GM10248 (cell line): ENCODE results near the gene CFAP61.

Experiments used
- CTCF ChIA-PET: fragments of 300-600 bp; sonication (Branson Sonifier 250); formaldehyde crosslinking; extraction: SDS; loops from one replicate; lab custom pipeline; 2021; ENCODE audit warnings: antibody characterized with exemption; lab: Yijun Ruan, JAX
- POLR2A ChIA-PET: fragments of 350-650 bp; sonication (Branson Sonifier 250); formaldehyde crosslinking; extraction: SDS; loops from one replicate; lab custom pipeline; 2020; ENCODE audit warnings: antibody characterized with exemption; lab: Yijun Ruan, JAX
- DNase-seq: peaks from one replicate; pipeline ENCODE4 v3.0.0; 2012; ENCODE audit errors: extremely low spot score
- TF ChIP-seq, protein P1 (sequence below): IDR thresholded peaks from 2 replicates; pipeline ENCODE4 v1.5.1; 2012; ENCODE audit warnings: mild to moderate bottlenecking, low read depth; ENCODE audit errors: extremely low read depth, missing control alignments, control extremely low read depth

CFAP61 gene

GRCh38 chr20:20210327-20210726 lies 158.0 kb downstream of the CFAP61 start:
- TF ChIP-seq, protein P1, sequence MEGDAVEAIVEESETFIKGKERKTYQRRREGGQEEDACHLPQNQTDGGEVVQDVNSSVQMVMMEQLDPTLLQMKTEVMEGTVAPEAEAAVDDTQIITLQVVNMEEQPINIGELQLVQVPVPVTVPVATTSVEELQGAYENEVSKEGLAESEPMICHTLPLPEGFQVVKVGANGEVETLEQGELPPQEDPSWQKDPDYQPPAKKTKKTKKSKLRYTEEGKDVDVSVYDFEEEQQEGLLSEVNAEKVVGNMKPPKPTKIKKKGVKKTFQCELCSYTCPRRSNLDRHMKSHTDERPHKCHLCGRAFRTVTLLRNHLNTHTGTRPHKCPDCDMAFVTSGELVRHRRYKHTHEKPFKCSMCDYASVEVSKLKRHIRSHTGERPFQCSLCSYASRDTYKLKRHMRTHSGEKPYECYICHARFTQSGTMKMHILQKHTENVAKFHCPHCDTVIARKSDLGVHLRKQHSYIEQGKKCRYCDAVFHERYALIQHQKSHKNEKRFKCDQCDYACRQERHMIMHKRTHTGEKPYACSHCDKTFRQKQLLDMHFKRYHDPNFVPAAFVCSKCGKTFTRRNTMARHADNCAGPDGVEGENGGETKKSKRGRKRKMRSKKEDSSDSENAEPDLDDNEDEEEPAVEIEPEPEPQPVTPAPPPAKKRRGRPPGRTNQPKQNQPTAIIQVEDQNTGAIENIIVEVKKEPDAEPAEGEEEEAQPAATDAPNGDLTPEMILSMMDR, result no peak
- ChIA-PET CTCF (no interaction called here), POLR2A (no interaction called here)
- no peak for DNase-seq

- DNase-seq, result no peak
- POLR2A ChIA-PET, result no interaction called here
- CTCF ChIA-PET, result no interaction called here
- TF ChIP-seq, protein P1, result no peak
These were observed 158.6 kb downstream of the CFAP61 start for GRCh38 chr20:20210943-20211273.

GRCh38 chr20:20211274-20211987 lies 159.1 kb downstream of the CFAP61 start:
- no peak for DNase-seq

GRCh38 chr20:20211988-20212518 lies 159.7 kb downstream of the CFAP61 start:
- TF ChIP-seq, protein P1, result no peak
- no peak for DNase-seq
- POLR2A ChIA-PET, result no interaction called here
- CTCF ChIA-PET, result interaction anchor here (3.0 kb wide), 1 partner anchor 26 kb away, joined by 14 read pairs; no protein-coding TSS in a partner anchor

More at GRCh38 chr20:20211274-20211987, 159.1 kb downstream of the CFAP61 start:
- CTCF ChIA-PET, result interaction anchor here (3.0 kb wide), 1 partner anchor 26 kb away, joined by 14 read pairs; no protein-coding TSS in a partner anchor
- TF ChIP-seq, protein P1, result no peak
- POLR2A ChIA-PET, result no interaction called here

- DNase-seq, result no peak
- ChIA-PET POLR2A (no interaction called here), CTCF (interaction anchor here (3.0 kb wide), 1 partner anchor 25 kb away, joined by 14 read pairs; no protein-coding TSS in a partner anchor)
- TF ChIP-seq, protein P1, result no peak
These were observed 160.4 kb downstream of the CFAP61 start for GRCh38 chr20:20212675-20213096.

GRCh38 chr20:20213526-20214121 lies 161.3 kb downstream of the CFAP61 start:
- DNase-seq, result no peak
- TF ChIP-seq, protein P1, result no peak
- CTCF ChIA-PET, result interaction anchor here (3.0 kb wide), 1 partner anchor 24 kb away, joined by 14 read pairs; no protein-coding TSS in a partner anchor
- POLR2A ChIA-PET, result no interaction called here
